GM19468 (cell line): Measurements from ENCODE around the gene AXIN1.
"Not testable (repeated sequence)": the region's sequence is repeated elsewhere in the genome, so short reads cannot be mapped to it uniquely, and the experiment has no call there.

Experiments
- ATAC-seq: cut with Tn5 transposase; IDR thresholded peaks from one replicate; pipeline ENCODE4 v1.9.1; 2021; ENCODE audit warnings: mild to moderate bottlenecking, moderate library complexity, moderate number of reproducible peaks; ENCODE audit not compliant: unreplicated experiment; ENCODE audit errors: extremely low read depth

The AXIN1 gene

DNA sequence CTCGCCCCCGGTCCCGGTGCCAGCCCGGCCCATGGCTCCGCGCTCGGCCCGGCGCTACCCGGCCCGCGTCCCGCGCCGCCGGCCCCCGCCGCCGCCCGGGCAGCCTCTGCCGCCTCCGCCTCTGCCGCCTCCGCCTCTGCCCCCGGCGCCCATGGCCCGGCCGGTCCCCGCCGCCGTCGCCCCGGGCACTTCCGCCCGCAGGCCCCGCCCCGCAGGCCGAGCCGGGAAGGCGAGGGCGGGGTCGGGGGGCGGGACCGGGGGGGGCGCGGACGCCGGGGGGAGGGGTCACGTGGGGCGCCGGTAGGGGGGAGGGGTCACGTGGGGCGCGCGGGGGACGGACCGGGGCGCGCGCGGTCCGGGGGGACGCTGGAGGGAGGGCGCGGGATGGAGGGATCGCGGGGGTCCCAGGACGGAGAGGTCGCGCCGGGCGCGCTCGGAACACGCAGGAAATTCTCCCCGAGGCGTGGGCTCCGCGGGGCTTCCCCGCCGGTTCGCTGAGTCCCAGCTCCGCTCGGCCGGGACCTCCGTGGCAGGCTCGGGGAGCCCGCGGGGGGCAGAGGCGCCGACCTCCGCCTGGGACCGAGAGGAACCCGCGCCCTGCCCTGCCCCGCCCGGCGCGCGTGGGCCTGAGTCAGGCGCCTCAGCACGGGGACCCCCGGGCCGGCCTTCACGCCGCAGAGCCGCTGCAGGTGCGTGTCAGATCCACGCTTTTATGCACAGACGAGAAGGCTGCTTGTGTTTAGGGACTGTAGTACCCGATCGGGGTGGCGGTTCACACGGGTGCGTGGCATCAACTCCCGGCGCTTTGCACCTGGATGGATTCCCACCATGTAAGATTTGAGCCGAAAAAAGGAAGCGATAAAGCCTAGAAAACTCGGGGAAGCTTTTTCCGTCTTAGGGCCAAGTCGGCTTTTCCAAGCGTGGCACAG lies 29.5 kb upstream of the AXIN1 start, which contains the start of gene PGAP6:
Gene PGAP6 (minus strand): TSS at position 190 of the 929 bp plus-strand sequence. CDS start 157 bp downstream, at position 33.
- ATAC-seq, result peak; percentile 19

DNA sequence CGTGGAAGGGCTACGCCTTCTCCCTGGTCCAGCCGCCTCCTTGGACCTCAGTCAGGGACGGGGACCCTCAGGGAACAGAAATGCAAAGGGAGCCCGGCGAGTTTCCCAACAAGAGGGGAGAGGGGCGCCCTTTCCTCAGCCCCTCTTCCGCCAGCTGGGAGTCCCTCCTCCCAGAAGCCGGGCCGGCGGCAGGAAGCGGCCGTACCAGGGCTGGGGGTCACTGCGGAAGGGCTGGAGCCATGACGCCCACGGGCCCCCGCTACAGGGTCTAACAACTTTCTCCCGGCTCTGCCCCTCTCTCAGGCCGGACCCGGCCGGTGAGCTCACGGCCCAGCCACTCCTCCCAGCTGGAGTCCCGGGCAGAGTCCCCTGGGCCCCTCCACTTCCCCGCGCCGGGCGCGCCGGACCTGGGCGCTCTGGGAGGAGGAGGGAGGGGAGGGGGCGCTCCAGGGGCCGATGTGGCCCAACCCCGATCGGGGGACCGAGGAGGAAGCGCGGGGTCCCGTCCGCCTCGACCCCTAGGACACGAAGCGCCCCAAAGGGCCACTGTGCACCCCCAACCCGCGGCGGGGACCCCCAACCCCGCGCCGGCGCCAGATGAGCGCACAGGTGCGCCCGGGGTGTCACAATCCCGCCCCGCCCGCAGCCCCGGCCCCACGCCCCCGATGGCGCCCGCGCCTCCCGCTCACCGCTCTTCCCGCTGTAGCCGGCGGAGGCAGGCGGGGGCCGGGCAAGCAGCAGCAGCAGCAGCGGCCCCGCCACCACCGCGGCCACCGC lies 28.7 kb upstream of the AXIN1 start:
- ATAC-seq, result no peak

DNA sequence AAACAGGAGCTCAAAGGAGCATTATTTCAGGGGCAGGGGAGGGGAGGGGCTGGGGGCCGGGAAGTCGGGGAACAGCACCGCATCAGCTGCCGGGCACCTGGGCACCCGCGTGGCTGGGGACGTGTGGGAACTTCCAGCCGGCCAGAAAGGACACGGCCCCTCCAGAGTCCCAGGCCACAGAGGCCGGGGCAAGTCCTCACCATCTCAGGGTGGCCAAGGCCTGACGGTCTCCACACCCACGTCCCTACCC lies 28.2 kb upstream of the AXIN1 start:
- no peak for ATAC-seq

DNA sequence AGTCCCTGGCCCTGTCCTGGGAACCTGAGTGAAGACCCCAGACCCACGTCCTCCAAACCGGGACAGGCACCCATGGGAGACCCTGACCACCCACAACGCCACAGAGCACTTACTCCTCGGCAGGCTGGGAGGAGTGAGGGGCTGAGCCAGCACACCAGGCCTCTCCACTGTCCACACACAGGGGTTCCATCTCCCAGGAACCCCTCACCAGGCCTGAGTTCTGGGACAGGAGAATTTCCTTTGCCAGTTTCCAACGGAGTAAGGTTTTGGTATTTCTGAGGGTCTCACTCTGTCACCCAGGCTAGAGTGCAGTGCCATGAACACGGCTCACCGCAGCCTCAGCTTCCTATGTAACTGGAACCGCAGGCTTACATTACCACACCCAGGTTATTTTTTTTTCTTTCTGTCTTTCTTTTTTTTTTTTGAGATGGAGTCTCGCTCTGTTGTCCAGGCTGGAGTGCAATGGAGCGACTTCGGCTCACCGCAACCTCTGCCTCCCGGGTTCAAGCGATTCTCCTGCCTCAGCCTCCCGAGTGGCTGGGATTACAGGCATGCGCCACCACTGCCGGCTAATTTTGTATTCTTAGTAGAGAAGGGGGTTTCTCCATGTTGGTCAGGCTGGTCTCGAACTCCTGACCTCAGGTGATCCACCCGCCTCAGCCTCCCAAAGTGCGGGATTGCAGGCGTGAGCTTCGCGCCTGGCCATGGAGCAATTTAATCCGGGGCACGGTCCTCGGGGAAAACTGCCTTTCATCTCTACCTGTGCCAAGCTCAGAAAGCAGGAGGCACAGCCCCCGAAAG lies 27.6 kb upstream of the AXIN1 start:
- no peak for ATAC-seq

DNA sequence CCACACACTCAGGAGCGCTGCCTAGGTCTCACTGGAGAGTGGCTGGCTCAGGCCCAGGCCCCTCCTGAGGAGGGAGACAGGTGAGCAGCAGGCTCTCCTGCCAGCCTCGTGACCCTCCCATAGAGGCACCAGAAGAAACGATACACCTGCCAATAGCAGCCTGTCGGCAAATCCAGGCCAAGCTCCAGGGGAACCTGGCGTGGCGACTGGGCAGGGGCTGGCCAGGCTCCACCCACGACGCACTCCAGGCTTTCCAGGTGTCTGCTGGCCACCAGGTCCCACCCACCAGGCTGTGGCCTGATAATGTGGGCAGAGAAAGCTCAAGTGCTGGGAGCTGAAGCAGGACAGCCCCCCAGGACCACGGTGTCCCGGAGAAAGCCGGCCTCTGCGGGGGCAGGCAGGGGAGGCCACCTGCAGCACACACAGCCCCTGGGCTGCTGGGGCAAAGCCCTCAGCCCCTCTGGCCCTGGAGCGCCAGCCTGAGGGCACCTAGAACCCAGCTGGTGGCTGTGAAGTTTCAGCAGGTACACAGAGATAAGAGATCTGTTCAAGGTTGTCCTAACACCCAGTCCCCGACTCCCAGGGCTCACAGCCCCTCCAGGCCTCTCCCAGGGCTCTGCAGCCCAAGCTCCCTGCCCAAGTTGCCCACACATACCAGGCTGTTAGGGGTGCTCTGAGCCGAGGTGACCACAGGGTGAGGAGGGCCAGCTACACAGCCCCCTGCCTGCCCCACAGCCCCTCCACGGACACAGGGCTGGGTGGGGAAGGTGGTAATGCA lies 26.8 kb upstream of the AXIN1 start:
- ATAC-seq, result no peak

DNA sequence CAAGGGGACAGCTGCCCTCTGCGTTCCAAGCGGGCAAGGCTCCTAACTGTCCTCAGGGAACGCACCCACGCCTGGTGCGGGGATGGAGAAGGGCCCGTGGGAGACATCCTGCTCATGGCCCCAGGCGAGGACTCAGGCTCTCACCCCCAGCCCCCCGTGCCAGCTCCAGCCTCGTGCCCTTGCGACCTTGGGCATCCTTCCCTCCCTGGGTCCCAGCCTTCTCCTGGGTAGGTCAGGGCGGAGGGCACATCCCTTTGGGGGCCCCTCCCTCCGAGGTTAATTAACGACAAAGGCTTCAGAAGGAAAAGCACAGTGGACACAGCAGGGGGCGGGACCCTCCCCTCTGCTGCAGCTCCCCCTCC lies 26.3 kb upstream of the AXIN1 start:
- no peak for ATAC-seq

DNA sequence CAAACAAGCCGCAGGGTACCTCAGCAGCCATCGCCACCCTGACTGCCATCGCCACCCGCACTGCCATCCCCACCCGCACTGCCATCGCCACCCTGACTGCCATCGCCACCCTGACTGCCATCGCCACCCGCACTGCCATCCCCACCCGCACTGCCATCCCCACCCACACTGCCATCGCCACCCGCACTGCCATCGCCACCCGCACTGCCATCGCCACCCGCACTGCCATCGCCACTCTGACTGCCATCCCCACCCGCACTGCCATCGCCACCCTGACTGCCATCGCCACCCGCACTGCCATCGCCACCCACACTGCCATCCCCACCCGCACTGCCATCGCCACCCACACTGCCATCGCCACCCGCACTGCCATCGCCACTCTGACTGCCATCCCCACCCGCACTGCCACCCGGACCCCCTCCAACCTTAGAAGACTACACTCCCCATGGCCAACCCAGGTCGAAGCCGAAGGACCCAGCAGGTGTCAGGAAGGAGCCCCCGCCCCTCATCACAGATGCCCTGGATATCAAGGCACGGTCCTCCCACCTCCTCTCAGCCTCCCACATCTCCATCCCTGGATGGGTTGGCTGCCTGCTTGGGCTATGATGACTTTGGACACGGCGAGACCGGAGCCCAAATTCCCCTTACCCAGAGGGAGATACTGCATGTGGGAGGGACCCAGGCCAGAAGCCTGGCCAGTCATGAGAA lies 25.7 kb upstream of the AXIN1 start:
- ATAC-seq, result not testable (repeated sequence)

DNA sequence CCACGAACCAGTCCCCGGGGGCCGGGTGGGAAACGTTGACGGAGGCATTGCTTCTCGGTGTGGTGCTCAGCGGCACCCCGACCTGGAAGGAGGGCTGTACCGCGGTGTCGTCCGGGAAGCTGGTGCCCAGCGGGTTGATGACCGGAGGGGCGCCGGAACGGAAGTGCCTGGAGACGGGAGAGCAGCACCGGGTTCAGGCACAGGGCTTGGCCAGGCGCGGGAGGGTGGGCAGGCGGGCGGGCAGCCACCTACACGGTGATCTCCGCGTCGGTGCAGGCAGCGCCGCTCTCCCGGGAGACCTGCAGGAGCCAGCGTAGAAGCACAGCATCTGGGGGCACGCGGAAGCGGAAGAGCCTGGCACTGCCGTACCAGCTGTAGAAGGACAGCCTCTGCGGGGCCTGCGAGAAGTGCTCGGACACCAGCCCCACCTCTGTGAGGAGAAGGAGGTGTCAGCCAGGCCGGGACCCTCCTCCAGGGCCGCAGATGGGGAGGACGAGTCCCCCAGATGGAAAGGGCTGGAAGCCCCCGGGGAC lies 25.0 kb upstream of the AXIN1 start:
- no peak for ATAC-seq

DNA sequence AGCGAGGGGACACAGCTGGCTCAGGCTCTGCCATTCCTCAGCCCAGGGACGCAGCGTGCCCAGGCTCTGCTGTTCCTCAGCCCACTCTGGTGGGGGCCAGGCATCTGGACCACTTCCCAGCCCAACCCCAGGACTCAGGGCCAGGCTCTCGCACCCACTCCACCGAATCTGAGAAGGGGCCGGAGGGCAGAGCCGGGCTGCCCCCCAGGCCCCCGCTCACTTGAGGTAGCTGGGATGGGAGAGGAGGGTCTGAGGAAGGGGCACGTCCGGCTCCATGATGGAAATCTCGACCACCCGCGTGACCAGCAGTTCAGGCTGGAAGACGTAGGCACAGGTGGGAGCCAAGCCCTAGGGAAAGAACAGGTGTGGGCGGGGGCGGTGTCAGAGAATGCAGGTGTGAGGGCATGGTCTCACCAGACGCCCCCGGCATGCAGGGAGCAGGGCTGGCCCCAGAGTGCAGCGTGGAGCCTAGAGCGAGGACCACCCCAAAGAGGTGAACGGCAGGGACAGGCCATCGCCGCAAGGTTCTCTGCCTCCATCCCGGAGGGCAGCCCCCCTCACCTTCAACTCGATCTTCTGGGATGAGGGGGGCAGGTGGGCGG lies 24.4 kb upstream of the AXIN1 start:
- ATAC-seq, result no peak

DNA sequence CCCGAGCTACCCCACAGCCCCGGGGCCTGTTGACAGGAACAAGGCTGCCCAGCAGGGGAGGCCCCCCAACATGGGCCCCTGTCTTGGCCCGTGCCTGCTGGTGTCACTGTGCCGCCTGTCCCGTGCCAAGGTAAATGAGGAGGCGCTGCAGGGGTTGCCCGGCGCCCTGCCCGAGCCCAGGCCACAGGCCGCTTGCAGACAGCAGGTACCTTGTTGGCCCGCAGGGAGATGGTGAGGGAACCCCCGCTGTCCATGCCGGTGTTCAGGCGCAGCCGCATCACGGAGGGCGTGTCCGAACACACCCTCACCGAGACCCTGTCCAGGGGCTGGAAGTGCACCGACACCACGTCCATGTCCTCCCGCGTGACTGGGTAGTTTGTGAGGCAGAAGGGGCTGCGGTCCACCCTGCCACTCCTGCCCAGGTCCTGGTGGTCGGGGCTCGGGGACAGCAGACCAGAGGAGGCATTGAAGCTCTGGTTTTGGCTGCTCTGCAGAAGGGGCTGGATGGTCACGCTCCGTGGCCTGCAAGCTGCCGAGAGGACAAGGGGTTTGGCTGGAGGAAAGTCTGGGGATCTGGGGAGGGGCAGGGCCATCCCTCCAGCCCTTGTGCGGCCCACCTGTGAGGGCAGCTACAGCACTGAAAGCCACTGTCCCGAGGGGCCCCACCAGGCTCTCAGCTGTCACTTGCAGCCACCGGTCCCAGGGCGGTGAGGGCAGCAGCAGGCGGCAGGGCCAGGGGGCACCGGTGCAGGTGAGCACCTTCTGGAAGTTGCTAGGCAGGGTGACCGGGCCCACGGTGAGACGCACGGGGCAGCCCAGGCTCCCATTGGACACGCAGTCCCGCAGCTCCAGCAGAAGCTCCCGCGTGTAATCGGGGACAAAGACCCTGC lies 23.6 kb upstream of the AXIN1 start:
- ATAC-seq, result no peak

DNA sequence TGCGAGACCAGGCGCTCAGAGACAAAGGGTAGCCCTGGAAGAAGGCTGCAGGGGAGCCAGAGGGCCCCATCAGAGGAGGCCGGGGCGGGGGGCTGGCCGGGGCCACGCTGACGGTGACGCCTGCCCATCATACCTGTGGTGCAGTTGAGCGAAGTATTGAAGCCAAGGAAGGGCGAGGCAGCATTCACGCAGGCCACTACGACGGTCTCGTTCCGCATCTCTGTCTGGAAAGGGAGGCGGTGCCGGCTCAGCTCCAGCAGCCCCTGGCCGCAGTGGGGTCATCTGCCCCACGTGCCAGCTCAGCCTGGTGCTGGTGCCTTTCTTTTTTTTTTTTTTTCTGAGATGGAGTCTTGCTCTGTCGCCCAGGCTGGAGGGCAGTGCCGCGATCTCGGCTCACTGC lies 22.7 kb upstream of the AXIN1 start:
- ATAC-seq, result no peak

DNA sequence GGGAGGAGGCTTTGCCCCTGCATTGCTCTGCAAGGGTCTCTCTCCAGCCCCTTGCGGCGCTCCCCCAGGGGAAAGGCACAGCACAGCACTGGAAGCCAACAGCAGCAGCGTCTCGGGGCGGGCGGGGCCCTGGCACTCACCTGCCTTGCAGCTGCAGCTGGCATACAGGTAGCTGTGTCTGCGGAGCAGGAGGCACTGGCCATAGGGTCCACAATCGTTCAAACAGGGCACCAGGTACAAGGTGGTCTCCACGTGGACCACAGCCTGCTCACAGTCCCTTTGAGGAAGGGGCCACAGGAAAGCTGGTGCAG lies 22.0 kb upstream of the AXIN1 start:
- ATAC-seq, result no peak

DNA sequence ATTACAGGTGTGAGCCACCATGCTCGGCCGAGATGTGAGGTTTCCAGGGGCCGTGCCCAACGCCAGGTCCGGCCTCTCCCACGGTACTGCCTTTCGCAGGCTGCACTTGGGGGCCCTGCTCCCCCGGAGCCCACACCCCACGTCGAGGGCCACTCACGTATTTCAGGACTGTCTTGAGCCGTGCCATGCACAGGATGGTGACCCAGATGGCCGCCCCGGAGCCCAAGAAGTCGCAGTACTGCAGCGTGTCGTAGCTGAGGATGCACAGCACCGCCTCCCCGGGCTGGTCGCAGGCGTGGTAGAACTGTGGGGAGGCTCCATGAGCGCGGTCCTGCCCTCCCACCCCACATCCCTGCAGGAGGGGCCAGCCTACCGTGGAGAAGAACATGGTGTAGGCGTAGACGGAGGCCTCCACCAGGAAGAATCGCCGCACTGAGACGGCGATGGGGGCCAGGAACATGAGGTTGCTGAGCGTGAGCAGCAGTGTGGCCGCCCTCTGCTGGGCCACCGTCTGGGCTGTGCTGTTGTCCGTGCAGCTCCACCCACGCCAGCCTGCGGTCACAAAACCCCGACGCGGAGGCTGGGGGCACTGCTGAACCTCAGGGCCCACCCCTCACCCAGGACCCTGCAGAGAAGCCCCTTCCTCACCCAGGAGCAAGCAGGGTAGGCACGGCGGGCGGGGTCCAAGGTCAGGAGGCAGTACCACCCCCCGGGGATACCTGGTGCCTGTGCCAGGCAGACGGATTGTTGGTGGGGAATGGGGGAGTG lies 21.5 kb upstream of the AXIN1 start:
- no peak for ATAC-seq

DNA sequence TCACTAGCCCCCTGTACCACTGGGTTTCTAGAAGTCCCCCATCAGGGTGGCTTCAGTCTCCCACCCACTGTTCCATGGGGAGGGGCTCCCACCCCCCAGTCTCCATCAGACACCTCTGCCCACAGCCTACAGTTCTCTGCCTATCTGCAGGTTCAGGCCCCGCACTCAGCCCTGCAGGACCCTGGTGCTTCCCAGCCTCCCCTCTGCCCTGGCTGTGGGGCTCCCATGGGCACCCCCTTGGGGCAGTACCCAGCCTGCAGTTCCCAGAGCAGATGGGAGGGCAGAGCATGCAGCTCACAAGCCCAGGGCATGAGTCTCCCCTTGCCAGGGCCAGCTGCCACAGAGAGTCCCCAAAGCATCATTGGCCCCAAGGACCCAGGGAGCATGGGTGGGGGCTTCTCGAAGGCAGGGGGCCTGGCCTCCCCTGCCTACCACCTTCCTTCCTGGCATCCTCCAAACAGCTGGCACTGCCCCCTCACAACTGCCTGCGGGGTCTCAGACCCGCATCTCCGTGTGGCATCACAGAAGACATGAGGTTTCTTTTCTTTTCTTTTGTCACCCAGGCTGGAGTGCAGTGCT lies 20.6 kb upstream of the AXIN1 start:
- no peak for ATAC-seq

DNA sequence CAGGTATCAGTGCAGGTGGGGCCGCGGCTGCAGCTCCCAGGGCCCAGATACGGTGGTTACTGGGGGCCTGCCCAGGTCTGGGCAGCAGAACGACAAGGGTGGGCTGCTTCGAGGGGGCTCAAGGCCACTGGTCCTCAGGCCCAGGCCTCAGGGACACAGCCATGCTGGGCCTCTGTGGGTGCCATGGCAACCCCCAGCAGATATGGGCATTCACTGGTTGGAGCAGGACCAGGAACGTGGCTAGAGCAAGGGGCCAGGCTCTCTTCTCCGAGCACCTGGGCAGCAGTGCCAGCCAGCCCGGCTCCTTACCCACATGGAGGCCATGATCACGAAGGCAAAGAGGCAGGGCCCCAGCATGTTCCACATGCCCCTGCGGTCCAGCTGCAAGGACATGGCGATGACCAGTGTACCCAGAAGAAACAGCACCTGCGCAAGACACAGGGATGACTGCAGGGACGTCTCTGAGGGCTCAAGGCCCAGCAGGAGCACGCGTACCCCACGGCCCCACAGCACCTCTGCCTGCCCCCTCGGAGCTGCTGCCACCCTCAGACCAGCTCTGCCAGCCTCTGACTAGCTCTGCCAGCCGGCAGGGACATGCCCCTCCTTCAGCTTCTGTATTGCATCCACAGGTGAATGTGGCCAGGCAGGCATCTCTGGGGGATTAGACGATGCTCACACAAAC lies 19.9 kb upstream of the AXIN1 start:
- ATAC-seq, result no peak

DNA sequence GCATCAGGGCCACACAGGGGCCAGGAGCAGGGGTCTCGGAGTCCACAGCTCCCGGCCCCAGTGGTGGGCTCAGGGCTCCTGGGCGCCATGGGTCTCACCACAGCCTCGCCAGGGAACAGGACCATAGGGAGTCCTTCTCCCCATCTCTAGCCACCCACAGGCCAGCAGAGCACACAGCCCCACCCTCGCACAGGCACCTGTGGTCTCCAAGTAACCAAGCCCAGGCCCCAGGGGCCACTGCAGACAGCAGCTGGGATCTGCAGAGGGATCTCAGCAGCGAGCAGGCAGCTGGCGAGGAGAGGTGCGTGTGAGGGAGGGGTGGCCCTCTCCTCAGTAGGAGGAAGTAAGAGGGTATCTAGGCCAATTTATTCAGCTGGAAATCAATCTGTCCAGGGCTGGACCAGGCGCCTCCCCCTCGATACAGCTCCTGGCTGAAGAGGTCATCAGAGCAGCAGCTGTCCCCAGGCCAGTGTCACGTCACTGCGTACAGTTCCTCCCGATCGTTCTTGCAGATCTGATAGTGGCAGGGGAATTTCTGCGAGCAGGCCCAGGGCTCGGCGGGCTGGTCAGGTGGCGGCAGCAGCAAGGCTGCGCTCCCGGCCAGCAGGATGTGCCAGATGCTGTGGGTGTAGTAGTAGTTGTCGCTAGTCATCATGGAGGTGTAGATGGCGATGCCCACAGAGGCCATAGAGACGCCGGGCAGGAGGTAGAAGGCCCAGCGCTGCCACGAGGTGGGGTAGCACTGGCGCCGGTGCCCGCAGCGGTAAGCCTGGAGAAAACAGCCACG lies 19.2 kb upstream of the AXIN1 start:
- no peak for ATAC-seq
